HG02981 (cell line): ENCODE data around the gene LHX3.

Experiments used
- ATAC-seq: cut with Tn5 transposase; IDR thresholded peaks from one replicate; pipeline ENCODE4 v1.9.1; 2021; ENCODE audit warnings: mild to moderate bottlenecking, moderate library complexity; ENCODE audit not compliant: unreplicated experiment

The LHX3 gene

GRCh38 chr9:136194540-136194939, 10.4 kb downstream of the LHX3 start:
- ATAC-seq = no peak

- ATAC-seq = no peak
Measured at GRCh38 chr9:136193891-136194279, 11.0 kb downstream of the LHX3 start.

- ATAC-seq = no peak
Measured at GRCh38 chr9:136193127-136193890, 11.6 kb downstream of the LHX3 start.

- ATAC-seq = no peak
Measured at GRCh38 chr9:136192289-136193126, 12.4 kb downstream of the LHX3 start.

- no peak for ATAC-seq
Measured at GRCh38 chr9:136191960-136192286, 13.0 kb downstream of the LHX3 start.

GRCh38 chr9:136191099-136191959, 13.6 kb downstream of the LHX3 start:
- no peak for ATAC-seq

GRCh38 chr9:136190656-136191055, 14.3 kb downstream of the LHX3 start:
- ATAC-seq = no peak

- ATAC-seq = no peak
Measured at GRCh38 chr9:136190237-136190601, 14.7 kb downstream of the LHX3 start.

GRCh38 chr9:136189394-136190236, 15.3 kb downstream of the LHX3 start:
- no peak for ATAC-seq

- no peak for ATAC-seq
Measured at GRCh38 chr9:136187683-136188586, 17.0 kb downstream of the LHX3 start.

GRCh38 chr9:136187197-136187596, 17.7 kb downstream of the LHX3 start:
- no peak for ATAC-seq

GRCh38 chr9:136186386-136186785, 18.5 kb downstream of the LHX3 start:
- ATAC-seq = no peak

- no peak for ATAC-seq
Measured at GRCh38 chr9:136185596-136186366, 19.1 kb downstream of the LHX3 start.

- no peak for ATAC-seq
Measured at GRCh38 chr9:136185066-136185465, 19.9 kb downstream of the LHX3 start.

GRCh38 chr9:136182850-136183422, 22.0 kb downstream of the LHX3 start:
- no peak for ATAC-seq

- ATAC-seq = no peak
Measured at GRCh38 chr9:136182420-136182787, 22.5 kb downstream of the LHX3 start.

- no peak for ATAC-seq
Measured at GRCh38 chr9:136181784-136182419, 23.0 kb downstream of the LHX3 start.

- no peak for ATAC-seq
Measured at GRCh38 chr9:136180586-136180985, 24.3 kb downstream of the LHX3 start.
